Measurements from ENCODE around the gene WDFY3. TPM values are rescaled to one million over a fixed set of nuclear protein-coding genes. Genes with fewer than 3 reads are reported as not detected.

The WDFY3 gene
- total and polyA plus RNA-seq, 3 donors from 2014 or later = 31.7 to 168 (median 126) TPM

- Histone ChIP-seq H3K4me3 (no peak overlapping the region), H3K4me1 (no peaks in the 10 kb centered on the region), H3K9me3 (no peaks in the 10 kb centered on the region), H3K27ac (no peak overlapping the region), H3K36me3 (ENCODE audit: low read depth, missing control alignments) (no peaks in the 10 kb centered on the region), H3K27me3 (no peaks in the 10 kb centered on the region)
- WGBS, 2 donors = 74 to 82% methylated on average over 2 of the region's 2 CpGs
- intact Hi-C loops (cut with DNase I; ENCODE audit: low total_unique reads) = no loop called here
- no peak for DNase-seq
- no peak for TF ChIP-seq CTCF (IDR thresholded peaks at IDR 0.05)
- TF ChIP-seq POLR2A (IDR thresholded peaks at IDR 0.05) = no peak
These were observed 334.4 kb downstream of the WDFY3 start for GRCh38 chr4:84632092-84632491.

GRCh38 chr4:84631573-84631972 is 334.9 kb downstream of the WDFY3 start:
- Histone ChIP-seq H3K4me1 (no peaks in the 10 kb centered on the region), H3K27me3 (no peaks in the 10 kb centered on the region), H3K27ac (no peak overlapping the region), H3K36me3 (ENCODE audit: low read depth, missing control alignments) (no peaks in the 10 kb centered on the region), H3K9me3 (no peaks in the 10 kb centered on the region), H3K4me3 (no peak overlapping the region)
- no peak for DNase-seq
- intact Hi-C loops (cut with DNase I; ENCODE audit: low total_unique reads) = no loop called here
- TF ChIP-seq CTCF (IDR thresholded peaks at IDR 0.05) (no peak), POLR2A (IDR thresholded peaks at IDR 0.05) (no peak)
- 81 to 88% methylated on average over 3 of the region's 3 CpGs for WGBS, 2 donors

- Histone ChIP-seq H3K4me1 (no peaks in the 10 kb centered on the region), H3K36me3 (ENCODE audit: low read depth, missing control alignments) (no peaks in the 10 kb centered on the region), H3K27me3 (no peaks in the 10 kb centered on the region), H3K4me3 (no peak overlapping the region), H3K27ac (no peak overlapping the region), H3K9me3 (no peaks in the 10 kb centered on the region)
- intact Hi-C loops (cut with DNase I; ENCODE audit: low total_unique reads) = no loop called here
- 94 to 96% methylated on average over 5 of the region's 5 CpGs for WGBS, 2 donors
- DNase-seq = no peak
- TF ChIP-seq CTCF (IDR thresholded peaks at IDR 0.05) (no peak), POLR2A (IDR thresholded peaks at IDR 0.05) (no peak)
These were observed 339.8 kb downstream of the WDFY3 start for GRCh38 chr4:84626673-84627072.

GRCh38 chr4:84623661-84624060 is 342.8 kb downstream of the WDFY3 start:
- 96% methylated on average over 11 of the region's 11 CpGs for WGBS, 2 donors
- H3K9me3 ChIP-seq = no peaks in the 10 kb centered on the region
- no peaks in the 10 kb centered on the region for H3K27me3 ChIP-seq
- no peak overlapping the region for H3K27ac ChIP-seq
- DNase-seq = no peak
- TF ChIP-seq CTCF (IDR thresholded peaks at IDR 0.05) (no peak), POLR2A (IDR thresholded peaks at IDR 0.05) (no peak)
- no peak overlapping the region for H3K4me3 ChIP-seq
- intact Hi-C loops (cut with DNase I; ENCODE audit: low total_unique reads) = no loop called here
- H3K4me1 ChIP-seq = no peaks in the 10 kb centered on the region
- no peaks in the 10 kb centered on the region for H3K36me3 ChIP-seq (ENCODE audit: low read depth, missing control alignments)

GRCh38 chr4:84622959-84623358 is 343.5 kb downstream of the WDFY3 start:
- Histone ChIP-seq H3K27ac (no peak overlapping the region), H3K27me3 (no peaks in the 10 kb centered on the region), H3K4me3 (no peak overlapping the region), H3K4me1 (no peaks in the 10 kb centered on the region), H3K9me3 (no peaks in the 10 kb centered on the region), H3K36me3 (ENCODE audit: low read depth, missing control alignments) (no peaks in the 10 kb centered on the region)
- 68 to 76% methylated on average over 1 of the region's 1 CpG for WGBS, 2 donors
- intact Hi-C loops (cut with DNase I; ENCODE audit: low total_unique reads) = no loop called here
- no peak for TF ChIP-seq CTCF (IDR thresholded peaks at IDR 0.05)
- TF ChIP-seq POLR2A (IDR thresholded peaks at IDR 0.05) = no peak
- no peak for DNase-seq

All from testis (tissue), 3 donors.